ENCODE data around the gene TOGARAM2. TPM values are rescaled to one million over a fixed set of nuclear protein-coding genes. Genes with fewer than 3 reads are reported as not detected.

The TOGARAM2 gene
- total RNA-seq, 1 donor from 2014 or later: not detected

- H3K9me3 Mint-ChIP-seq (ENCODE audit: unreplicated experiment): no peaks in the 10 kb centered on the region
- H3K27me3 Mint-ChIP-seq (ENCODE audit: unreplicated experiment): peaks cover 6% of the 10 kb centered on the region
- no peak for TF ChIP-seq CTCF (IDR thresholded peaks at IDR 0.05; ENCODE audit: partially characterized antibody, unreplicated experiment)
- no peaks in the 10 kb centered on the region for H3K36me3 Mint-ChIP-seq (ENCODE audit: unreplicated experiment)
- H3K4me3 Mint-ChIP-seq (ENCODE audit: unreplicated experiment): no peak overlapping the region
- H3K4me1 Mint-ChIP-seq (ENCODE audit: low read depth, unreplicated experiment): peaks cover 14% of the 10 kb centered on the region
- H3K27ac Mint-ChIP-seq (ENCODE audit: unreplicated experiment): no peak overlapping the region
- no peak for DNase-seq
Observed at GRCh38 chr2:29053223-29053622, 72.1 kb downstream of the TOGARAM2 start.

GRCh38 chr2:29053670-29054400, 72.7 kb downstream of the TOGARAM2 start:
- H3K4me3 Mint-ChIP-seq (ENCODE audit: unreplicated experiment): no peak overlapping the region
- no peaks in the 10 kb centered on the region for H3K36me3 Mint-ChIP-seq (ENCODE audit: unreplicated experiment)
- no peak for TF ChIP-seq CTCF (IDR thresholded peaks at IDR 0.05; ENCODE audit: partially characterized antibody, unreplicated experiment)
- no peak overlapping the region for H3K27ac Mint-ChIP-seq (ENCODE audit: unreplicated experiment)
- peaks cover 14% of the 10 kb centered on the region for H3K4me1 Mint-ChIP-seq (ENCODE audit: low read depth, unreplicated experiment)
- H3K27me3 Mint-ChIP-seq (ENCODE audit: unreplicated experiment): peaks cover 6% of the 10 kb centered on the region
- DNase-seq: no peak
- H3K9me3 Mint-ChIP-seq (ENCODE audit: unreplicated experiment): no peaks in the 10 kb centered on the region

- no peaks in the 10 kb centered on the region for H3K36me3 Mint-ChIP-seq (ENCODE audit: unreplicated experiment)
- DNase-seq: no peak
- H3K4me3 Mint-ChIP-seq (ENCODE audit: unreplicated experiment): no peak overlapping the region
- no peaks in the 10 kb centered on the region for H3K9me3 Mint-ChIP-seq (ENCODE audit: unreplicated experiment)
- no peak overlapping the region for H3K27ac Mint-ChIP-seq (ENCODE audit: unreplicated experiment)
- H3K4me1 Mint-ChIP-seq (ENCODE audit: low read depth, unreplicated experiment): peaks cover 14% of the 10 kb centered on the region
- TF ChIP-seq CTCF (IDR thresholded peaks at IDR 0.05; ENCODE audit: partially characterized antibody, unreplicated experiment): no peak
- H3K27me3 Mint-ChIP-seq (ENCODE audit: unreplicated experiment): peaks cover 4% of the 10 kb centered on the region
Observed at GRCh38 chr2:29054430-29054829, 73.3 kb downstream of the TOGARAM2 start.

- H3K27me3 Mint-ChIP-seq (ENCODE audit: unreplicated experiment): peaks cover 4% of the 10 kb centered on the region
- no peak for TF ChIP-seq CTCF (IDR thresholded peaks at IDR 0.05; ENCODE audit: partially characterized antibody, unreplicated experiment)
- H3K4me1 Mint-ChIP-seq (ENCODE audit: low read depth, unreplicated experiment): peaks cover 11% of the 10 kb centered on the region
- no peaks in the 10 kb centered on the region for H3K9me3 Mint-ChIP-seq (ENCODE audit: unreplicated experiment)
- H3K36me3 Mint-ChIP-seq (ENCODE audit: unreplicated experiment): no peaks in the 10 kb centered on the region
- no peak overlapping the region for H3K27ac Mint-ChIP-seq (ENCODE audit: unreplicated experiment)
- no peak for DNase-seq
- H3K4me3 Mint-ChIP-seq (ENCODE audit: unreplicated experiment): no peak overlapping the region
Observed at GRCh38 chr2:29055601-29056000, 74.5 kb downstream of the TOGARAM2 start.

- TF ChIP-seq CTCF (IDR thresholded peaks at IDR 0.05; ENCODE audit: partially characterized antibody, unreplicated experiment): no peak
- peaks cover 9% of the 10 kb centered on the region for H3K4me1 Mint-ChIP-seq (ENCODE audit: low read depth, unreplicated experiment)
Observed at GRCh38 chr2:29056452-29056851, 75.4 kb downstream of the TOGARAM2 start.

More at GRCh38 chr2:29056452-29056851, 75.4 kb downstream of the TOGARAM2 start:
- Mint-ChIP-seq H3K27ac (ENCODE audit: unreplicated experiment) (no peak overlapping the region), H3K36me3 (ENCODE audit: unreplicated experiment) (no peaks in the 10 kb centered on the region), H3K27me3 (ENCODE audit: unreplicated experiment) (peaks cover 4% of the 10 kb centered on the region), H3K4me3 (ENCODE audit: unreplicated experiment) (no peak overlapping the region), H3K9me3 (ENCODE audit: unreplicated experiment) (no peaks in the 10 kb centered on the region)
- DNase-seq: no peak

Data from glutamatergic neuron (in vitro differentiated cells).